ENCODE measurements around the gene C10orf90.
A peak's percentile ranks its signal among the peaks of the same experiment; 100 is the strongest.

- no peak for TF ChIP-seq TAF1 (IDR thresholded peaks at IDR 0.05; ENCODE audit: low read depth)
- TF ChIP-seq EGR1 (IDR thresholded peaks at IDR 0.05): no peak
- TF ChIP-seq EP300 (IDR thresholded peaks at IDR 0.05; ENCODE audit: borderline replicate concordance): no peak
- TF ChIP-seq RAD21 (IDR thresholded peaks at IDR 0.05; ENCODE audit: low read depth): peak; percentile 48; the same call in 1 of the 2 replicates
- no peak for TF ChIP-seq MAX (IDR thresholded peaks at IDR 0.05)
- TF ChIP-seq REST (IDR thresholded peaks at IDR 0.05; ENCODE audit: low read depth): no peak
- no peak for TF ChIP-seq ZBTB7A (IDR thresholded peaks at IDR 0.05; ENCODE audit: low read depth)
- TF ChIP-seq NFIC (IDR thresholded peaks at IDR 0.05): no peak
Measured at GRCh38 chr10:126598009-126598408, 72.5 kb downstream of the C10orf90 start.

Measured in Ishikawa (cell line).